GM12878 (cell line): ENCODE measurements around the gene RNF31. TPM values are rescaled to one million over a fixed set of nuclear protein-coding genes. Genes with fewer than 3 reads are reported as not detected.
A peak's percentile ranks its signal among the peaks of the same experiment; 100 is the strongest.

Experiments
- BACH1 ChIP-seq: fragments of 450-650 bp; IDR thresholded peaks from 2 replicates; pipeline ENCODE4 v1.6.1; 2017; ENCODE audit warnings: mild to moderate bottlenecking, borderline replicate concordance
- BCL3 ChIP-seq: IDR thresholded peaks from 2 replicates; pipeline ENCODE4 v1.6.1; 2011; ENCODE audit warnings: borderline replicate concordance, low read depth, mild to moderate bottlenecking, moderate library complexity, low read length; ENCODE audit not compliant: insufficient read depth, poor library complexity, severe bottlenecking
- BCLAF1 ChIP-seq: fragments of 450-650 bp; IDR thresholded peaks from 2 replicates; pipeline ENCODE4 v1.6.1; 2017; ENCODE audit warnings: antibody characterized with exemption, mild to moderate bottlenecking, moderate library complexity
- CHD2 ChIP-seq: IDR thresholded peaks from 2 replicates; pipeline ENCODE4 v1.6.1; 2011; ENCODE audit warnings: low read depth, low read length, improper control_type of control experiment, borderline replicate concordance
- CREB1 ChIP-seq: IDR thresholded peaks from 2 replicates; pipeline ENCODE4 v1.6.1; 2012; ENCODE audit warnings: low read depth, mild to moderate bottlenecking, inconsistent platforms
- NFIC ChIP-seq: IDR thresholded peaks from 2 replicates; pipeline ENCODE4 v1.6.1; 2012; ENCODE audit warnings: low read depth, mild to moderate bottlenecking, inconsistent platforms, low read length, moderate library complexity
- PKNOX1 ChIP-seq: fragments of 450-650 bp; IDR thresholded peaks from 2 replicates; pipeline ENCODE4 v1.6.1; 2016; ENCODE audit warnings: mild to moderate bottlenecking
- POU2F2 ChIP-seq: IDR thresholded peaks from 3 replicates; pipeline ENCODE4 v1.6.1; 2011; ENCODE audit warnings: low read depth, mild to moderate bottlenecking, low read length, borderline replicate concordance
- SIN3A ChIP-seq: IDR thresholded peaks from 2 replicates; pipeline ENCODE4 v1.6.1; 2012; ENCODE audit warnings: low read depth, low read length, improper control_type of control experiment
- SREBF2 ChIP-seq: IDR thresholded peaks from 2 replicates; pipeline ENCODE4 v1.6.1; 2012; ENCODE audit warnings: mild to moderate bottlenecking, low read length
- TCF12 ChIP-seq: IDR thresholded peaks from 2 replicates; pipeline ENCODE4 v1.6.1; 2011; ENCODE audit warnings: low read depth, mild to moderate bottlenecking, low read length
- polyA plus RNA-seq, 11 experiments: library from polyadenylated mRNA; depleted of rRNA in 4 of 11; unstranded in 6 of 11; stranded (reverse) in 5 of 11; fragments of >200 nt; fragmentation: Nextera tagmentation in 4 of 11; fragmentation: Illumina TruSeq in 1 of 11; extraction: Ambion mirVana in 4 of 11; extraction: Trizol in 1 of 11; gene quantifications; 1 replicate in 1 of 11; 2 replicates in 10 of 11; pipeline versions ENCODE4 v1.2.1 to v1.2.3, GENCODE V29; 2011 to 2016; ENCODE audit warnings: inconsistent platforms in 2 of 11, missing spikeins in 2 of 11, low read depth in 1 of 11
- total RNA-seq, 4 experiments: library from RNA; depleted of rRNA in 3 of 4; stranded (reverse); fragments of >200 nt in 3 of 4; fragmentation: Illumina TruSeq in 1 of 4; extraction: Trizol in 1 of 4; gene quantifications; 2 replicates each; pipeline versions ENCODE4 v1.2.1 to v1.2.3, GENCODE V29; 2013 to 2021
- TF ChIP-seq, protein P1 (sequence below): IDR thresholded peaks from 2 replicates; pipeline ENCODE4 v1.6.1; 2012; ENCODE audit warnings: low read depth, low read length, improper control_type of control experiment
- TF ChIP-seq, protein P2 (sequence below): fragments of 450-650 bp; IDR thresholded peaks from 2 replicates; pipeline ENCODE4 v1.6.1; 2016; ENCODE audit warnings: mild to moderate bottlenecking
- TF ChIP-seq, protein P3 (sequence below): IDR thresholded peaks from 2 replicates; pipeline ENCODE4 v1.6.1; 2011; ENCODE audit warnings: borderline replicate concordance, low read depth, mild to moderate bottlenecking, moderate library complexity, mixed read lengths, low read length; ENCODE audit not compliant: insufficient read depth; ENCODE audit errors: extremely low read length
- TF ChIP-seq, protein P4 (sequence below): IDR thresholded peaks from 2 replicates; pipeline ENCODE4 v1.6.1; 2012; ENCODE audit warnings: mild to moderate bottlenecking, low read depth, low read length

Gene RNF31
- total and polyA plus RNA-seq, 10 of the 15 experiments (the other 5 are each of a cell fraction or from before 2014, with no cell fraction given) = 8.5 to 92.7 (median 52.0) TPM

GRCh38 chr14:24188251-24189058 lies 41.2 kb downstream of the RNF31 start, which contains the start of gene IPO4 (continued):
- TF ChIP-seq BCLAF1 (no peak), POU2F2 (peak; percentile 98), CREB1 (peak; percentile 88), TCF12 (peak; percentile 80), BACH1 (peak; percentile 51; the same call in 1 of the 2 replicates), BCL3 (peak; percentile 74), CHD2 (peak; percentile 89), SIN3A (peak; percentile 99), SREBF2 (peak; percentile 78), NFIC (no peak), PKNOX1 (peak; percentile 75)
- TF ChIP-seq, protein P1, sequence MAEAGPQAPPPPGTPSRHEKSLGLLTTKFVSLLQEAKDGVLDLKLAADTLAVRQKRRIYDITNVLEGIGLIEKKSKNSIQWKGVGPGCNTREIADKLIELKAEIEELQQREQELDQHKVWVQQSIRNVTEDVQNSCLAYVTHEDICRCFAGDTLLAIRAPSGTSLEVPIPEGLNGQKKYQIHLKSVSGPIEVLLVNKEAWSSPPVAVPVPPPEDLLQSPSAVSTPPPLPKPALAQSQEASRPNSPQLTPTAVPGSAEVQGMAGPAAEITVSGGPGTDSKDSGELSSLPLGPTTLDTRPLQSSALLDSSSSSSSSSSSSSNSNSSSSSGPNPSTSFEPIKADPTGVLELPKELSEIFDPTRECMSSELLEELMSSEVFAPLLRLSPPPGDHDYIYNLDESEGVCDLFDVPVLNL = no peak; the same call in 1 of the 2 replicates
- TF ChIP-seq, protein P2, sequence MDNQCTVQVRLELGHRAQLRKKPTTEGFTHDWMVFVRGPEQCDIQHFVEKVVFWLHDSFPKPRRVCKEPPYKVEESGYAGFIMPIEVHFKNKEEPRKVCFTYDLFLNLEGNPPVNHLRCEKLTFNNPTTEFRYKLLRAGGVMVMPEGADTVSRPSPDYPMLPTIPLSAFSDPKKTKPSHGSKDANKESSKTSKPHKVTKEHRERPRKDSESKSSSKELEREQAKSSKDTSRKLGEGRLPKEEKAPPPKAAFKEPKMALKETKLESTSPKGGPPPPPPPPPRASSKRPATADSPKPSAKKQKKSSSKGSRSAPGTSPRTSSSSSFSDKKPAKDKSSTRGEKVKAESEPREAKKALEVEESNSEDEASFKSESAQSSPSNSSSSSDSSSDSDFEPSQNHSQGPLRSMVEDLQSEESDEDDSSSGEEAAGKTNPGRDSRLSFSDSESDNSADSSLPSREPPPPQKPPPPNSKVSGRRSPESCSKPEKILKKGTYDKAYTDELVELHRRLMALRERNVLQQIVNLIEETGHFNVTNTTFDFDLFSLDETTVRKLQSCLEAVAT = peak; percentile 58; the same call in 1 of the 2 replicates
- TF ChIP-seq, protein P3, sequence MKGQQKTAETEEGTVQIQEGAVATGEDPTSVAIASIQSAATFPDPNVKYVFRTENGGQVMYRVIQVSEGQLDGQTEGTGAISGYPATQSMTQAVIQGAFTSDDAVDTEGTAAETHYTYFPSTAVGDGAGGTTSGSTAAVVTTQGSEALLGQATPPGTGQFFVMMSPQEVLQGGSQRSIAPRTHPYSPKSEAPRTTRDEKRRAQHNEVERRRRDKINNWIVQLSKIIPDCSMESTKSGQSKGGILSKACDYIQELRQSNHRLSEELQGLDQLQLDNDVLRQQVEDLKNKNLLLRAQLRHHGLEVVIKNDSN = peak; percentile 85
- TF ChIP-seq, protein P4, sequence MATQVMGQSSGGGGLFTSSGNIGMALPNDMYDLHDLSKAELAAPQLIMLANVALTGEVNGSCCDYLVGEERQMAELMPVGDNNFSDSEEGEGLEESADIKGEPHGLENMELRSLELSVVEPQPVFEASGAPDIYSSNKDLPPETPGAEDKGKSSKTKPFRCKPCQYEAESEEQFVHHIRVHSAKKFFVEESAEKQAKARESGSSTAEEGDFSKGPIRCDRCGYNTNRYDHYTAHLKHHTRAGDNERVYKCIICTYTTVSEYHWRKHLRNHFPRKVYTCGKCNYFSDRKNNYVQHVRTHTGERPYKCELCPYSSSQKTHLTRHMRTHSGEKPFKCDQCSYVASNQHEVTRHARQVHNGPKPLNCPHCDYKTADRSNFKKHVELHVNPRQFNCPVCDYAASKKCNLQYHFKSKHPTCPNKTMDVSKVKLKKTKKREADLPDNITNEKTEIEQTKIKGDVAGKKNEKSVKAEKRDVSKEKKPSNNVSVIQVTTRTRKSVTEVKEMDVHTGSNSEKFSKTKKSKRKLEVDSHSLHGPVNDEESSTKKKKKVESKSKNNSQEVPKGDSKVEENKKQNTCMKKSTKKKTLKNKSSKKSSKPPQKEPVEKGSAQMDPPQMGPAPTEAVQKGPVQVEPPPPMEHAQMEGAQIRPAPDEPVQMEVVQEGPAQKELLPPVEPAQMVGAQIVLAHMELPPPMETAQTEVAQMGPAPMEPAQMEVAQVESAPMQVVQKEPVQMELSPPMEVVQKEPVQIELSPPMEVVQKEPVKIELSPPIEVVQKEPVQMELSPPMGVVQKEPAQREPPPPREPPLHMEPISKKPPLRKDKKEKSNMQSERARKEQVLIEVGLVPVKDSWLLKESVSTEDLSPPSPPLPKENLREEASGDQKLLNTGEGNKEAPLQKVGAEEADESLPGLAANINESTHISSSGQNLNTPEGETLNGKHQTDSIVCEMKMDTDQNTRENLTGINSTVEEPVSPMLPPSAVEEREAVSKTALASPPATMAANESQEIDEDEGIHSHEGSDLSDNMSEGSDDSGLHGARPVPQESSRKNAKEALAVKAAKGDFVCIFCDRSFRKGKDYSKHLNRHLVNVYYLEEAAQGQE = 0 out of 2 replicates have a peak, but pooled peaks have one; percentile 43
